GM19372 (cell line): Measurements from ENCODE around the gene ARHGAP20.

Experiments
- ATAC-seq: cut with Tn5 transposase; IDR thresholded peaks from one replicate; pipeline ENCODE4 v1.9.1; 2021; ENCODE audit warnings: mild to moderate bottlenecking, low read depth, moderate library complexity; ENCODE audit not compliant: unreplicated experiment

Gene ARHGAP20

GRCh38 chr11:110720431-110721275 is 8.4 kb upstream of the ARHGAP20 start:
- no peak for ATAC-seq

- no peak for ATAC-seq
Measured at GRCh38 chr11:110716361-110716760, 4.1 kb upstream of the ARHGAP20 start.

- ATAC-seq = no peak
Measured at GRCh38 chr11:110715541-110715940, 3.3 kb upstream of the ARHGAP20 start.

GRCh38 chr11:110713449-110713776 is 1.2 kb upstream of the ARHGAP20 start:
- no peak for ATAC-seq

- ATAC-seq = no peak
Measured at GRCh38 chr11:110712659-110713448, 617 bp upstream of the ARHGAP20 start.

DNA sequence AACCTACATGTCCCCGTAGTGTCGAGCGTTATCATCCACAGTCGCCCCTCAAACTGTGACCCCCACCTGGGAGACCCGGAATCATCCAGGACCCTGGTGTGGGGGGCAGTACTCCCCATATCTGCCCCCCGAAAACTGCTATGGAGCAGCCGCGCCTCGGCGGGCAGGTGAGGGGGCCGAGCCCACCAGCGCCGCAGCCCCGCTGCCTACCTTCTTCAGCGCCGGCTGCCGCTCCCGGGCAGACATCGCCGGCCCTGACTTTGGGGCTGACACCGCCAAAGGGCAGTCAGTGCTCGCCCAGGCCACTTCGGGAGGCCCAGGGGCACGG is 825 bp downstream of the ARHGAP20 start:
- ATAC-seq = no peak

GRCh38 chr11:110710628-110711381 is 1.4 kb downstream of the ARHGAP20 start:
- no peak for ATAC-seq

DNA sequence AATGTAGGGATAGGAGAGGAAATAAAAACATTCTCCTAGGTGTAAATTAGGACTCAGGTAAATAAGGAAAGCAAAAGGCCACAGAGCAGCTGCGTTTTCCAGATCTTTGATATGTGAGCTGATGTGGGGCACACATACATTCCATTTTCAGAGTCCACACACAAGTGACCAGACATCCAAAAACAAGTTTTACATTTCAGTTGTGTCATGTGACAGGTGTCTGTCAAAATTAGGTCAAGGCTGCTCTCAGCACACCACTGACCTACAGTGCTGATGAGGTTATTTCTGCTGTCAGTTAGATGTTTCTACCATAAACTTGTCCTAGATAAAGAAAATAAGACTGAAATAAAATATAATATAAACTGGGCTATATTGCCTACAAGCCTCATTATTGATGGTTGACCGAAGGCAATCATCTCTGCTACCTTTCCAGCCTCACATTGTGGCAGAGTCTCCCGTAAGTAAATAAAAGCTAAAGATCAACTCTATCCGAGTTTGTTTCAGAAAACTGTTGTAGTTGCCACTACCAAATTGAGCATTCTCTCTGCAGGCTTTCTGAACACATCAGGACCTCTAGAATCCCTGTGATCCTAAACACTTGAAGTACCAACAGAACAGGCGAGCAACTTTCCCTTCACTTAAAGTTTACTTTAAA is 7.9 kb downstream of the ARHGAP20 start:
- ATAC-seq = no peak

GRCh38 chr11:110691926-110692325 is 20.3 kb downstream of the ARHGAP20 start:
- no peak for ATAC-seq

DNA sequence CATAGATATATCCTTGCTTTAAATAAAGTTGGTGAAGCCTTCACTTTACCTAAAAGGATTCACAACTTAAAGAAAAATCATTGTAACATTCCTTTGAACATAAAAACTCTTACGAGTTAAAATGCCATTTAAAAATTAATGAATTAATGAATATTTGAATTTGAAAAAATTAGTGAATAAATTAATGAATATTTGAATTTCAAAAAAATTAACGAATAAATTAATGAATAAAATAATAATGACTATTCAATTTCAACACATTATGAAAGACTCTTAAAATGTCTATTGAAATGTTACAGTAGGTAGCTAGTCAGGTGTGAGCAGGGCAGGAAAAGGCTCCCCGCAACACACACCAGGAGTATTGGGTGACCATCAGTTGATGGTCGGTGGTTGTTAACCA is 22.9 kb downstream of the ARHGAP20 start:
- ATAC-seq = no peak

DNA sequence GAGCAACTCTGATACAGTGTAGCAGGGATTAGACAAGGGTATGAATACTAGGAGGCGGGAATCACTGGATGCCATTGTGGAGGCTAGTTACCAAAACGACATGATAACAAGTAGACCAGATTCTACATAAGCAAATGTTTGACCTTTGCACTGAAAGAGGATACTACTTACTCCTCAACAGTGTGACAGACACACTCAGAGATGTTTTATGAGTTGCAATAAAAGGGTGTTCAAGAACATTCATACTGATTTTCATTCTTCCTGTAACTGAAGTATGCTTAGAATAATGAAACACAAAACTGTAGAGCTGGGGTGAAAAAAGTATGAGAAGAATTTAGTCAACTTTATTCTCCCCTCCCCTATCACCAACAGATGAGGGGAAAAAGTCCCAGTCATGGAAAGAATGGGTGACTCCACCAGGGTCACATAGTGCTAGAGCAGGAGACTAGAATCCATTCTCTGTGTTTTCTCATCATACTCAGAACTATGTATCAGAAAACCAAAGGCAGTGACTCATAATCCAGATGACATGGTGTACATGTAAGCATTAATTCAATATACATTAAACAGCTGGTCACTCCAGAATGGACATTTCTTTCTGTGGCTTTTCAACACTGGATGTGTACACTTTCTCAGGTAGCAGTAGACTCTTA is 32.8 kb downstream of the ARHGAP20 start:
- ATAC-seq = no peak

DNA sequence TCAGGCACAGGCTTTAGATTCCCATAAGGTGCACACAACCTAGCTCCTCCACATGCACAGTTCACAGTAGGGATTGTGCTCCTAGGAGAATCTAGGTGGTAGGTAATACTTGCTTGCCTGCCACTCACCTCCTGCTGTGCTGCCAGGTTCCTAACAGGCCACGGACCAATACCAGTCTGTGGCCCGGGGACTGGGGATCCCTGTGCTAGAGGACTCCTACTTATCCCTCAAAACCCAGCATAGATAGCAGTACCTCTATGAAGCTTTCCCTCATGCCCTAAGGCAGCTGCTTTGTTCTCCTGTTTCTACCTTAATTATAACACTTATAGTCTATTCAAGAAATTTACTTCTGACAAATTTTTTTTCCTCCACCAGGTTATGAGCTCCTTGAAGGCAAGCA is 36.7 kb downstream of the ARHGAP20 start:
- ATAC-seq = no peak

GRCh38 chr11:110665689-110666465 is 46.4 kb downstream of the ARHGAP20 start:
- ATAC-seq = no peak

- ATAC-seq = no peak
Measured at GRCh38 chr11:110655967-110656366, 56.3 kb downstream of the ARHGAP20 start.

DNA sequence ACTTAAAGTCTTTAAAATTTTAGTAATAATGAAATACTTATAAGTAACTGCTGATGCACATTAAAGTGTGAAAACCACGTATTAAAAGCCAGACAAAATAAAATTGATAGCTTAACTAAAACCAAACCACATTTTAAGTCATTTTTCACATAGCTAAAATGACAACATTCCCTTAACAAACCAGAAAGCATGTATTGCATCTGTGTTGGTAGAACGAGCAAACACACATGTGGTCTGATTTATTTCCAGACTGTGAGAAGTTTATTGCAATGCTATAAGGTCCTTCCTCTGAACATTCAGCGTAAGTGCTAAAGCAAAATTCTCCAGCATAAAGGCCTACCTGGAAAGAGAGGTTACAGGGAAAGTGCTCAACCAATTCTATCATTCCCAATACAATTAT is 57.8 kb downstream of the ARHGAP20 start:
- ATAC-seq = no peak

GRCh38 chr11:110645253-110645652 is 67.0 kb downstream of the ARHGAP20 start:
- no peak for ATAC-seq

GRCh38 chr11:110634370-110634769 is 77.9 kb downstream of the ARHGAP20 start:
- ATAC-seq = no peak

DNA sequence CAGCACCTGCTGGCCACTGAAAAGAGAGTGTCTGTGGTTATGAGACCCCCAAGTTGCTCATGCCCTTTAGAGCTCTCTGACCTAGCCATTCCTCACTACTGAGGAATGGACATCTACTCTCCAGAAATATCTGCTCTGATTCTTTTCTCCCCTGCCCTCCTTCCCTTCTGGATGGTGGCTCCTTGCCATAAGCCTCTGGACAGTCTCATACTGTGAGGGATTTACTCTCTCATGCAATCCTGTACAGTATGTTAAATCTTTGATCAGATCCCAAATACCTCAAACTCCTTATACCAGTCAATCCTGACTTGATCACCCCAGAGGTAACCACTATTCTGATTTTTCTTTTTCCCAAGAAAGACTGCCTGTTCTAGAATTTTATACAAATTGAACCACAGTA is 80.7 kb downstream of the ARHGAP20 start:
- no peak for ATAC-seq

DNA sequence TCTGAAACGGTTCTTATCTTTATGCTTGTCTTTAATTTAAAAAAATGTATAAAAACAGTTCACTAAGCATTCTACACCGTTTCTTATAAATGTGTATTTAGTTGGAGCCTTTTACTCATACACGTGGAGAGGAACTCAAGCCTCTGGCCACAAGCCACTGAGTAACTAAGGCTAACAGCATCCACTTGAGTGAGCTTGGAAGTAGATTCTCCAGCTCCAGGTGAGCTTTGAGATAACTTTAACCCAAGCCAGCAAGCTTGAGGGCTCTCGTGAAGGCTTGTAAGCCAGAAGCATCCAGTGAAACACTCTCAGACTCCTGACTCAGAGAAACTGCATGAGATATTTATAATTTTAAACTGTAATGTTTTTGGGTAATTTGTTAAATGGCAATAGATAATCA is 82.6 kb downstream of the ARHGAP20 start:
- ATAC-seq = no peak

DNA sequence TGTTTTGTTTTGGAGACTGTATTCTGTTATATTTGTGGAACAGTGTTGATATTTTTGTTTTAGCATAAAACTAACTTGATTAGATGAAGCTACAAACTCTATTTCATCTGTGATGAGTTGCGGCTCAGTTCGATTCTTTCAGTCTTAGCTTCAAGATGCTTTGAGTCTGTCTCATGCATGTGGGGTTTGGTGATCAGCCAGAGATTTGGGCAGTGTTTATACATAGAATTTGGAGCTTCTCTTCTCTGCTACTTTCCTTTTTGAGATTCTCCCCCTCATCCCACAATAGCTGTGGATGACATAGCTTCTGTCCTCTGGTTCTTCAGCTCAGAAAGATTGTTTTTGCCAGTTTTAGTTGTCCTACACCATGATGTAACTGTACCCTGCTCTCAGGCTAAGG is 90.4 kb downstream of the ARHGAP20 start:
- ATAC-seq = no peak
